ENCODE results near the gene SLC25A12.
"Not testable (repeated sequence)": the region's sequence is repeated elsewhere in the genome, so short reads cannot be mapped to it uniquely, and the experiment has no call there.

SLC25A12 gene

GRCh38 chr2:171792886-171793580, 101.0 kb downstream of the SLC25A12 start:
- in situ Hi-C loops (cut with MboI; ENCODE audit: low sequenced_read_pairs), result no loop called here

GRCh38 chr2:171792157-171792556, 101.9 kb downstream of the SLC25A12 start:
- in situ Hi-C loops (cut with MboI; ENCODE audit: low sequenced_read_pairs), result no loop called here

- in situ Hi-C loops (cut with MboI; ENCODE audit: low sequenced_read_pairs), result no loop called here
These were observed 102.7 kb downstream of the SLC25A12 start for GRCh38 chr2:171791361-171791760.

GRCh38 chr2:171789956-171790355, 104.1 kb downstream of the SLC25A12 start:
- in situ Hi-C loops (cut with MboI; ENCODE audit: low sequenced_read_pairs), result no loop called here

GRCh38 chr2:171788316-171788993, 105.6 kb downstream of the SLC25A12 start:
- in situ Hi-C loops (cut with MboI; ENCODE audit: low sequenced_read_pairs), result no loop called here

GRCh38 chr2:171787333-171788072, 106.5 kb downstream of the SLC25A12 start:
- in situ Hi-C loops (cut with MboI; ENCODE audit: low sequenced_read_pairs), result no loop called here

- in situ Hi-C loops (cut with MboI; ENCODE audit: low sequenced_read_pairs), result no loop called here
These were observed 108.6 kb downstream of the SLC25A12 start for GRCh38 chr2:171785450-171785849.

- in situ Hi-C loops (cut with MboI; ENCODE audit: low sequenced_read_pairs), result no loop called here
These were observed 115.5 kb downstream of the SLC25A12 start for GRCh38 chr2:171778515-171778914.

GRCh38 chr2:171774581-171774980, 119.5 kb downstream of the SLC25A12 start:
- in situ Hi-C loops (cut with MboI; ENCODE audit: low sequenced_read_pairs), result not testable (repeated sequence)

- in situ Hi-C loops (cut with MboI; ENCODE audit: low sequenced_read_pairs), result no loop called here
These were observed 121.7 kb downstream of the SLC25A12 start for GRCh38 chr2:171772373-171772772.

- in situ Hi-C loops (cut with MboI; ENCODE audit: low sequenced_read_pairs), result no loop called here
These were observed 122.6 kb downstream of the SLC25A12 start for GRCh38 chr2:171771463-171771862.

- in situ Hi-C loops (cut with MboI; ENCODE audit: low sequenced_read_pairs), result no loop called here
These were observed 130.4 kb downstream of the SLC25A12 start for GRCh38 chr2:171763602-171764001.

GRCh38 chr2:171762879-171763573, 131.0 kb downstream of the SLC25A12 start:
- in situ Hi-C loops (cut with MboI; ENCODE audit: low sequenced_read_pairs), result no loop called here

- in situ Hi-C loops (cut with MboI; ENCODE audit: low sequenced_read_pairs), result not testable (repeated sequence)
These were observed 132.9 kb downstream of the SLC25A12 start for GRCh38 chr2:171761176-171761575.

GRCh38 chr2:171758762-171759161, 135.3 kb downstream of the SLC25A12 start:
- in situ Hi-C loops (cut with MboI; ENCODE audit: low sequenced_read_pairs), result not testable (repeated sequence)

GRCh38 chr2:171754254-171754939, 139.6 kb downstream of the SLC25A12 start:
- in situ Hi-C loops (cut with MboI; ENCODE audit: low sequenced_read_pairs), result no loop called here

GRCh38 chr2:171747371-171747770, 146.7 kb downstream of the SLC25A12 start:
- in situ Hi-C loops (cut with MboI; ENCODE audit: low sequenced_read_pairs), result no loop called here

GRCh38 chr2:171745806-171746205, 148.2 kb downstream of the SLC25A12 start:
- in situ Hi-C loops (cut with MboI; ENCODE audit: low sequenced_read_pairs), result no loop called here

GRCh38 chr2:171745141-171745540, 148.9 kb downstream of the SLC25A12 start:
- in situ Hi-C loops (cut with MboI; ENCODE audit: low sequenced_read_pairs), result no loop called here

GRCh38 chr2:171742760-171743159, 151.3 kb downstream of the SLC25A12 start:
- in situ Hi-C loops (cut with MboI; ENCODE audit: low sequenced_read_pairs), result no loop called here

- in situ Hi-C loops (cut with MboI; ENCODE audit: low sequenced_read_pairs), result no loop called here
These were observed 152.9 kb downstream of the SLC25A12 start for GRCh38 chr2:171741189-171741588.
